PC-3 (cell line): ENCODE results near the gene GALNT11. TPM values are rescaled to one million over a fixed set of nuclear protein-coding genes. Genes with fewer than 3 reads are reported as not detected.
A peak's percentile ranks its signal among the peaks of the same experiment; 100 is the strongest.

ENCODE experiments used
- ATAC-seq: fragments of 200-7000 bp; cut with Tn5 transposase; 2 replicates; pipeline ENCODE4 v1.9.1; 2020; ENCODE audit warnings: mild to moderate bottlenecking, moderate library complexity
- BruUV-seq: library from RNA; stranded (reverse); fragments of 400-500 nt; replicated peaks from 2 replicates; lab custom pipeline; 2021; lab: Mats Ljungman, UMichigan
- CTCF ChIA-PET: fragments of 300-600 bp; sonication (Branson Sonifier 250); formaldehyde crosslinking; loops from one replicate; lab custom pipeline; 2022; ENCODE audit warnings: antibody characterized with exemption; lab: Charles Lee
- POLR2A ChIA-PET: fragments of 300-600 bp; sonication (Branson Sonifier 250); formaldehyde crosslinking; loops from one replicate; lab custom pipeline; 2022; ENCODE audit warnings: antibody characterized with exemption; ENCODE audit not compliant: unreplicated experiment; lab: Charles Lee
- DNase-seq: peaks from one replicate; pipeline ENCODE4 v3.0.0-alpha.2; 2015
- H2AFZ ChIP-seq: fragments of 300-600 bp; sonication (generic); 2 replicates; pipeline ENCODE4 v1.6.0; 2016; ENCODE audit warnings: antibody characterized with exemption, low read length
- H3F3A ChIP-seq: fragments of 300-600 bp; sonication (generic); one replicate; pipeline ENCODE4 v1.6.0; 2017; ENCODE audit warnings: antibody characterized with exemption, low read length, control low read depth, mild to moderate bottlenecking; ENCODE audit not compliant: unreplicated experiment
- H3K27ac ChIP-seq: fragments of 300-600 bp; sonication (generic); 2 replicates; pipeline ENCODE4 v1.5.1; 2016; ENCODE audit warnings: mild to moderate bottlenecking, low read length
- H3K27me3 ChIP-seq: fragments of 300-600 bp; sonication (generic); 2 replicates; pipeline ENCODE4 v1.6.1; 2016; ENCODE audit warnings: low read length, mixed read lengths
- H3K36me3 ChIP-seq: fragments of 300-600 bp; sonication (generic); 2 replicates; pipeline ENCODE4 v1.6.1; 2016; ENCODE audit warnings: low read depth, mixed run types, low read length, mixed read lengths
- H3K4me1 ChIP-seq: fragments of 300-600 bp; sonication (generic); 2 replicates; pipeline ENCODE4 v1.5.1; 2016; ENCODE audit warnings: low read length; ENCODE audit not compliant: insufficient read depth
- H3K4me2 ChIP-seq: fragments of 300-600 bp; sonication (generic); 2 replicates; pipeline ENCODE4 v1.6.0; 2016; ENCODE audit warnings: low read length
- H3K4me3 ChIP-seq: fragments of 300-600 bp; sonication (generic); 2 replicates; pipeline ENCODE4 v1.5.1; 2016; ENCODE audit warnings: mild to moderate bottlenecking, low read length, mixed read lengths
- H3K79me2 ChIP-seq: fragments of 300-600 bp; sonication (generic); 2 replicates; pipeline ENCODE4 v1.6.1; 2017; ENCODE audit warnings: low read length, mixed read lengths
- H3K9ac ChIP-seq: fragments of 300-600 bp; sonication (generic); 2 replicates; pipeline ENCODE4 v1.6.0; 2016; ENCODE audit warnings: mild to moderate bottlenecking, low read length
- H3K9me2 ChIP-seq: fragments of 300-600 bp; sonication (generic); replicated peaks from 2 replicates; pipeline ENCODE4 v1.6.1; 2016; ENCODE audit warnings: mixed run types, low read length, mixed read lengths
- H3K9me3 ChIP-seq: fragments of 300-600 bp; sonication (generic); 2 replicates; pipeline ENCODE4 v1.6.1; 2016; ENCODE audit warnings: low read length, mixed read lengths
- H4K20me1 ChIP-seq: fragments of 300-600 bp; sonication (generic); 2 replicates; pipeline ENCODE4 v1.6.1; 2016; ENCODE audit warnings: low read length, mixed read lengths
- CTCF ChIP-seq: fragments of 300-600 bp; sonication (generic); conservative IDR thresholded peaks from 2 replicates; pipeline ENCODE4 v1.5.1; 2017; ENCODE audit warnings: antibody characterized with exemption, low read depth, mild to moderate bottlenecking, low read length
- EZH2 ChIP-seq: fragments of 300-600 bp; sonication (generic); IDR thresholded peaks from one replicate; pipeline ENCODE4 v1.6.1; 2017; ENCODE audit warnings: antibody characterized with exemption, mild to moderate bottlenecking, low read length; ENCODE audit not compliant: unreplicated experiment
- EZH2phosphoT487 ChIP-seq: fragments of 300-600 bp; sonication (generic); IDR thresholded peaks from 2 replicates; pipeline ENCODE4 v1.6.1; 2018; ENCODE audit warnings: mild to moderate bottlenecking, antibody characterized with exemption, low read length, borderline replicate concordance
- intact Hi-C: fragments of 100-400 bp; cut with micrococcal nuclease; formaldehyde crosslinking; loops from 2 replicates; pipeline ENCODE4 v1.9.0; 2023
- total RNA-seq: library from RNA; depleted of rRNA; stranded (reverse); fragments of >200 nt; gene quantifications from 2 replicates; pipeline ENCODE4 v1.2.3, GENCODE V29; 2014

GALNT11 gene
- total RNA-seq, 1 experiment from 2014 or later, result 19.5 TPM

- intact Hi-C loops, result no loop called here
- BruUV-seq, result no TSS peak
- Histone ChIP-seq H3F3A (no peaks in the 10 kb centered on the region), H3K9ac (no peak overlapping the region), H3K9me3 (peaks cover 21% of the 10 kb centered on the region; the same call in 1 of the 2 replicates), H3K27ac (no peak overlapping the region), H3K4me1 (no peaks in the 10 kb centered on the region), H3K79me2 (no peaks in the 10 kb centered on the region), H3K27me3 (no peaks in the 10 kb centered on the region), H3K36me3 (peaks cover 10% of the 10 kb centered on the region), H3K4me3 (no peak overlapping the region), H3K9me2 (no peaks in the 10 kb centered on the region), H2AFZ (no peak overlapping the region), H4K20me1 (no peaks in the 10 kb centered on the region), H3K4me2 (no peak overlapping the region)
- TF ChIP-seq CTCF, result no peak
- TF ChIP-seq EZH2phosphoT487, result no peak
- no peak for TF ChIP-seq EZH2
- ATAC-seq, result no peak
- peak; percentile 15 for DNase-seq
- ChIA-PET POLR2A (interaction anchor here (0.7 kb wide), 1 partner anchor 649 kb away, joined by 3 read pairs; no protein-coding TSS in a partner anchor), CTCF (interaction anchor here (0.6 kb wide), 1 partner anchor 61 kb away, joined by 10 read pairs; no protein-coding TSS in a partner anchor)
These were observed 61.0 kb downstream of the GALNT11 start for GRCh38 chr7:152086513-152086912.

- H3K27me3 ChIP-seq, result no peaks in the 10 kb centered on the region
- H3K27ac ChIP-seq, result no peak overlapping the region
- ChIA-PET POLR2A (no interaction called here), CTCF (no interaction called here)
- no peak overlapping the region for H3K4me2 ChIP-seq
- H3K9me3 ChIP-seq, result peaks cover 21% of the 10 kb centered on the region; the same call in 1 of the 2 replicates
- ATAC-seq (no peak), DNase-seq (no peak)
- no peak overlapping the region for H3K4me3 ChIP-seq
- no peaks in the 10 kb centered on the region for H4K20me1 ChIP-seq
- H3K9me2 ChIP-seq, result no peaks in the 10 kb centered on the region
- intact Hi-C loops, result no loop called here
- no peaks in the 10 kb centered on the region for H3F3A ChIP-seq
- no peaks in the 10 kb centered on the region for H3K4me1 ChIP-seq
- no peak overlapping the region for H2AFZ ChIP-seq
- peaks cover 10% of the 10 kb centered on the region for H3K36me3 ChIP-seq
- H3K79me2 ChIP-seq, result no peaks in the 10 kb centered on the region
- no peak overlapping the region for H3K9ac ChIP-seq
- TF ChIP-seq EZH2phosphoT487 (no peak), CTCF (no peak), EZH2 (no peak)
- no TSS peak for BruUV-seq
These were observed 63.7 kb downstream of the GALNT11 start for GRCh38 chr7:152089183-152089582.

- peaks cover 21% of the 10 kb centered on the region; the same call in 1 of the 2 replicates for H3K9me3 ChIP-seq
- H3K9ac ChIP-seq, result no peak overlapping the region
- H2AFZ ChIP-seq, result no peak overlapping the region
- no peaks in the 10 kb centered on the region for H3K79me2 ChIP-seq
- no peaks in the 10 kb centered on the region for H3K4me1 ChIP-seq
- ChIA-PET POLR2A (no interaction called here), CTCF (no interaction called here)
- no peak overlapping the region for H3K4me2 ChIP-seq
- H3K27me3 ChIP-seq, result no peaks in the 10 kb centered on the region
- intact Hi-C loops, result no loop called here
- TF ChIP-seq EZH2, result no peak
- no peak for TF ChIP-seq CTCF
- no peak for TF ChIP-seq EZH2phosphoT487
- no peaks in the 10 kb centered on the region for H3F3A ChIP-seq
- ATAC-seq (no peak), DNase-seq (no peak)
- H3K36me3 ChIP-seq, result peaks cover 10% of the 10 kb centered on the region
- H3K9me2 ChIP-seq, result no peaks in the 10 kb centered on the region
- no peaks in the 10 kb centered on the region for H4K20me1 ChIP-seq
- no TSS peak for BruUV-seq
- no peak overlapping the region for H3K27ac ChIP-seq
- H3K4me3 ChIP-seq, result no peak overlapping the region
These were observed 65.3 kb downstream of the GALNT11 start for GRCh38 chr7:152090747-152091146.
